ENCODE data around the gene CA6. TPM values are rescaled to one million over a fixed set of nuclear protein-coding genes. Genes with fewer than 3 reads are reported as not detected.
A peak's percentile ranks its signal among the peaks of the same experiment; 100 is the strongest.

CA6 gene
- total RNA-seq, 1 experiment from 2014 or later: not detected

GRCh38 chr1:8970870-8971337 lies 25.2 kb downstream of the CA6 start:
- no peaks in the 10 kb centered on the region for H3K9me3 ChIP-seq (ENCODE audit: control insufficient read depth, low read depth, low read length)
- no peak for DNase-seq
- H3K4me3 Mint-ChIP-seq: no peak overlapping the region
- no peaks in the 10 kb centered on the region for H3K4me1 Mint-ChIP-seq
- H4K5ac ChIP-seq (ENCODE audit: insufficient read length, low read depth, low read length): no peak overlapping the region
- no peak overlapping the region for H2BK15ac ChIP-seq (ENCODE audit: low read depth, low read length)
- WGBS (ENCODE audit: extremely low coverage, insufficient read length, low lambda C conversion rate): no CpG with 5 or more reads among the region's 9 CpGs
- H2AFZ ChIP-seq (ENCODE audit: low read length): no peak overlapping the region
- no peak overlapping the region for H3K56ac ChIP-seq (ENCODE audit: insufficient read length, low read depth, low read length)
- H2BK12ac ChIP-seq (ENCODE audit: insufficient read length, low read depth, low read length): no peak overlapping the region
- no peaks in the 10 kb centered on the region for H3K36me3 Mint-ChIP-seq (ENCODE audit: insufficient read depth in 1 of 3, low read depth in 3 of 3)
- no peaks in the 10 kb centered on the region; a peak in 1 of 5 replicates for H3K9me3 Mint-ChIP-seq
- H4K20me1 ChIP-seq (ENCODE audit: control insufficient read depth, insufficient read depth, insufficient read length): no peaks in the 10 kb centered on the region
- H3K4ac ChIP-seq (ENCODE audit: low read depth, low read length): no peak overlapping the region
- no peak overlapping the region for H3K23ac ChIP-seq (ENCODE audit: insufficient read length, low read depth, low read length)
- no peak overlapping the region for H2AK5ac ChIP-seq (ENCODE audit: insufficient read length, low read length)
- H3K4me2 ChIP-seq (ENCODE audit: insufficient read depth, insufficient read length, low read length): no peak overlapping the region
- H3K27me3 Mint-ChIP-seq (ENCODE audit: low read depth): 0 out of 2 replicates have a peak, but pooled peaks cover 1% of the 10 kb centered on the region
- peak overlapping the region in 1 of 3 experiments; percentile 79; a peak in 1 of 7 replicates for H3K27ac Mint-ChIP-seq
- H3T11ph ChIP-seq (ENCODE audit: low read length): no peak overlapping the region
- no peak overlapping the region for H3K14ac ChIP-seq (ENCODE audit: insufficient read depth, low read length)
- no peak overlapping the region for H3K9ac ChIP-seq (ENCODE audit: extremely low read depth, insufficient read length, low read length)
- H3K79me2 ChIP-seq (ENCODE audit: insufficient read depth, low read length): no peaks in the 10 kb centered on the region
- H2BK120ac ChIP-seq (ENCODE audit: low read depth, low read length, poor library complexity, severe bottlenecking): no peak overlapping the region
- TF ChIP-seq, protein P1, sequence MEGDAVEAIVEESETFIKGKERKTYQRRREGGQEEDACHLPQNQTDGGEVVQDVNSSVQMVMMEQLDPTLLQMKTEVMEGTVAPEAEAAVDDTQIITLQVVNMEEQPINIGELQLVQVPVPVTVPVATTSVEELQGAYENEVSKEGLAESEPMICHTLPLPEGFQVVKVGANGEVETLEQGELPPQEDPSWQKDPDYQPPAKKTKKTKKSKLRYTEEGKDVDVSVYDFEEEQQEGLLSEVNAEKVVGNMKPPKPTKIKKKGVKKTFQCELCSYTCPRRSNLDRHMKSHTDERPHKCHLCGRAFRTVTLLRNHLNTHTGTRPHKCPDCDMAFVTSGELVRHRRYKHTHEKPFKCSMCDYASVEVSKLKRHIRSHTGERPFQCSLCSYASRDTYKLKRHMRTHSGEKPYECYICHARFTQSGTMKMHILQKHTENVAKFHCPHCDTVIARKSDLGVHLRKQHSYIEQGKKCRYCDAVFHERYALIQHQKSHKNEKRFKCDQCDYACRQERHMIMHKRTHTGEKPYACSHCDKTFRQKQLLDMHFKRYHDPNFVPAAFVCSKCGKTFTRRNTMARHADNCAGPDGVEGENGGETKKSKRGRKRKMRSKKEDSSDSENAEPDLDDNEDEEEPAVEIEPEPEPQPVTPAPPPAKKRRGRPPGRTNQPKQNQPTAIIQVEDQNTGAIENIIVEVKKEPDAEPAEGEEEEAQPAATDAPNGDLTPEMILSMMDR (conservative IDR thresholded peaks at IDR 0.05): no peak
- no peak overlapping the region for H4K8ac ChIP-seq (replicated peaks; ENCODE audit: insufficient read length, low read depth, low read length)
- no peaks in the 10 kb centered on the region for H3K23me2 ChIP-seq (ENCODE audit: insufficient read length, low read depth, low read length, poor library complexity, severe bottlenecking)
- H4K91ac ChIP-seq (ENCODE audit: insufficient read length, low read depth, low read length): no peak overlapping the region
- no peak overlapping the region for H2BK5ac ChIP-seq (ENCODE audit: insufficient read length, low read length)
- no peaks in the 10 kb centered on the region for H3K79me1 ChIP-seq (ENCODE audit: insufficient read depth, low read depth, low read length, poor library complexity, severe bottlenecking)
- no peak overlapping the region for H2BK20ac ChIP-seq (ENCODE audit: low read depth, low read length, poor library complexity, severe bottlenecking)
- H3K27me3 ChIP-seq (ENCODE audit: insufficient read depth, low read length): no peaks in the 10 kb centered on the region
- no peak overlapping the region for H3K27ac ChIP-seq (ENCODE audit: insufficient read length, low read depth, low read length)
- no peaks in the 10 kb centered on the region for H3K4me1 ChIP-seq (ENCODE audit: insufficient read depth, low read length)
- no peak overlapping the region for H3K18ac ChIP-seq (ENCODE audit: insufficient read length, low read depth, low read length)

All from H9 (cell line).